GM19395 (cell line): ENCODE data around the gene MED7.

Source experiments
- ATAC-seq: cut with Tn5 transposase; IDR thresholded peaks from one replicate; pipeline ENCODE4 v1.9.1; 2021; ENCODE audit warnings: mild to moderate bottlenecking, moderate library complexity; ENCODE audit not compliant: unreplicated experiment

MED7 gene

GRCh38 chr5:157164521-157164920 lies 21.9 kb upstream of the MED7 start:
- ATAC-seq = no peak

- no peak for ATAC-seq
Measured at GRCh38 chr5:157162919-157163510, 20.4 kb upstream of the MED7 start.

- no peak for ATAC-seq
Measured at GRCh38 chr5:157161996-157162395, 19.3 kb upstream of the MED7 start.

GRCh38 chr5:157160001-157160400 lies 17.3 kb upstream of the MED7 start:
- ATAC-seq = no peak

GRCh38 chr5:157159209-157159751 lies 16.6 kb upstream of the MED7 start:
- no peak for ATAC-seq

GRCh38 chr5:157157293-157157891 lies 14.7 kb upstream of the MED7 start:
- ATAC-seq = no peak

- no peak for ATAC-seq
Measured at GRCh38 chr5:157155297-157155696, 12.6 kb upstream of the MED7 start.

- ATAC-seq = no peak
Measured at GRCh38 chr5:157150995-157151394, 8.3 kb upstream of the MED7 start.

GRCh38 chr5:157148734-157149615 lies 6.3 kb upstream of the MED7 start:
- ATAC-seq = peak; percentile 83

GRCh38 chr5:157143127-157143971 lies 684 bp upstream of the MED7 start:
- ATAC-seq = peak; percentile 56

GRCh38 chr5:157137691-157138090 lies 5.0 kb downstream of the MED7 start:
- no peak for ATAC-seq

GRCh38 chr5:157132281-157132612 lies 10.4 kb downstream of the MED7 start:
- no peak for ATAC-seq

- peak; percentile 75 for ATAC-seq
Measured at GRCh38 chr5:157130925-157131324, 11.7 kb downstream of the MED7 start.

- ATAC-seq = no peak
Measured at GRCh38 chr5:157121709-157122108, 21.0 kb downstream of the MED7 start.

GRCh38 chr5:157120102-157120501 lies 22.6 kb downstream of the MED7 start:
- no peak for ATAC-seq

GRCh38 chr5:157116483-157116954 lies 26.1 kb downstream of the MED7 start:
- peak; percentile 65 for ATAC-seq

- ATAC-seq = no peak
Measured at GRCh38 chr5:157115502-157115901, 27.2 kb downstream of the MED7 start.

GRCh38 chr5:157115012-157115411 lies 27.7 kb downstream of the MED7 start:
- ATAC-seq = no peak

- ATAC-seq = no peak
Measured at GRCh38 chr5:157113002-157113401, 29.7 kb downstream of the MED7 start.

GRCh38 chr5:157109744-157110143 lies 32.9 kb downstream of the MED7 start:
- peak; percentile 71 for ATAC-seq

- peak; percentile 88 for ATAC-seq
Measured at GRCh38 chr5:157108976-157109375, 33.7 kb downstream of the MED7 start, which contains the start of gene HAVCR2. TSS of gene HAVCR2 (minus strand) at chr5:157109044. CDS start at chr5:157108983, 61 bp downstream.
